Panc1 (cell line): Measurements from ENCODE around the gene BARHL1. TPM values are rescaled to one million over a fixed set of nuclear protein-coding genes. Genes with fewer than 3 reads are reported as not detected.

Experiments used
- ATAC-seq: fragments of 200-7000 bp; cut with Tn5 transposase; 2 replicates; pipeline ENCODE4 v1.9.1; 2020; ENCODE audit warnings: mild to moderate bottlenecking, moderate library complexity
- BruUV-seq: library from RNA; stranded (reverse); fragments of 400-500 nt; replicated peaks from 2 replicates; lab custom pipeline; 2021; lab: Mats Ljungman, UMichigan
- CTCF ChIA-PET: fragments of 300-600 bp; sonication (Branson Sonifier 250); formaldehyde crosslinking; loops from one replicate; lab custom pipeline; 2022; ENCODE audit warnings: antibody characterized with exemption; lab: Charles Lee
- POLR2A ChIA-PET: fragments of 300-600 bp; sonication (Branson Sonifier 250); formaldehyde crosslinking; loops from one replicate; lab custom pipeline; 2022; ENCODE audit warnings: antibody characterized with exemption; lab: Charles Lee
- DNase-seq: peaks from one replicate; pipeline ENCODE4 v3.0.0-alpha.2; 2010; ENCODE audit warnings: low read depth, low spot score
- H3K27ac ChIP-seq: 2 replicates; pipeline ENCODE4 v1.5.1; 2011; ENCODE audit warnings: mild to moderate bottlenecking, low read length, inconsistent platforms
- H3K27me3 ChIP-seq: fragments of 200-500 bp; sonication (Bioruptor generic); 2 replicates; pipeline ENCODE4 v1.6.0; 2014; ENCODE audit warnings: low read length, inconsistent platforms; ENCODE audit not compliant: control insufficient read depth, insufficient read depth
- H3K36me3 ChIP-seq: fragments of 200-500 bp; sonication (Bioruptor generic); 2 replicates; pipeline ENCODE4 v1.5.1; 2014; ENCODE audit warnings: inconsistent platforms, mild to moderate bottlenecking, low read length, moderate library complexity; ENCODE audit not compliant: control insufficient read depth, insufficient read depth
- H3K4me1 ChIP-seq: 2 replicates; pipeline ENCODE4 v1.5.1; 2011; ENCODE audit warnings: inconsistent platforms, mild to moderate bottlenecking, low read length, moderate library complexity; ENCODE audit not compliant: control insufficient read depth, insufficient read depth
- H3K4me3 ChIP-seq, 2 experiments: 2 replicates each; pipeline ENCODE4 v1.5.1; 2011 to 2012; ENCODE audit warnings: low read depth in 2 of 2, low read length in 2 of 2, mild to moderate bottlenecking in 2 of 2, inconsistent platforms in 1 of 2, moderate library complexity in 1 of 2
- H3K9me3 ChIP-seq: fragments of 200-500 bp; sonication (Bioruptor generic); 2 replicates; pipeline ENCODE4 v1.5.1; 2014; ENCODE audit warnings: low read depth, mild to moderate bottlenecking, inconsistent platforms, low read length, moderate library complexity; ENCODE audit not compliant: control insufficient read depth, insufficient read depth
- POLR2AphosphoS5 ChIP-seq: IDR thresholded peaks from 2 replicates; pipeline ENCODE4 v1.6.1; 2012; ENCODE audit warnings: mild to moderate bottlenecking, low read depth, low read length, moderate library complexity
- SIN3A ChIP-seq: IDR thresholded peaks from 2 replicates; pipeline ENCODE4 v1.6.1; 2012; ENCODE audit warnings: low read depth, mild to moderate bottlenecking, low read length, moderate library complexity, borderline replicate concordance; ENCODE audit not compliant: insufficient read depth
- TCF7L2 ChIP-seq: IDR thresholded peaks from 2 replicates; pipeline ENCODE4 v1.6.1; 2011; ENCODE audit warnings: mild to moderate bottlenecking, low read depth, low read length, inconsistent platforms
- in situ Hi-C: cut with HindIII; loops from 2 replicates; pipeline ENCODE4 v1.10.0; 2016; ENCODE audit warnings: low sequenced_read_pairs, low pct_unique_long_range_greater_than_20kb
- intact Hi-C: fragments of 100-400 bp; cut with micrococcal nuclease; formaldehyde crosslinking; loops from one replicate; pipeline ENCODE4 v1.10.0; 2022; ENCODE audit not compliant: unreplicated experiment
- total RNA-seq: library from RNA; stranded (reverse); gene quantifications from one replicate; pipeline ENCODE4 v1.2.1, GENCODE V29; 2021; ENCODE audit not compliant: unreplicated experiment
- TF ChIP-seq, protein P1 (sequence below): fragments of 450-650 bp; IDR thresholded peaks from 2 replicates; pipeline ENCODE4 v1.5.1; 2017; ENCODE audit warnings: mild to moderate bottlenecking
- TF ChIP-seq, protein P2 (sequence below), 2 experiments: IDR thresholded peaks; 2 replicates each; pipeline ENCODE4 v1.6.1; 2011 to 2012; ENCODE audit warnings: low read depth in 2 of 2, control low read depth in 1 of 2, low read length in 1 of 2, mild to moderate bottlenecking in 1 of 2, moderate library complexity in 1 of 2; ENCODE audit not compliant: insufficient read depth in 1 of 2

BARHL1 gene
- total RNA-seq, 1 experiment from 2014 or later: not detected

DNA sequence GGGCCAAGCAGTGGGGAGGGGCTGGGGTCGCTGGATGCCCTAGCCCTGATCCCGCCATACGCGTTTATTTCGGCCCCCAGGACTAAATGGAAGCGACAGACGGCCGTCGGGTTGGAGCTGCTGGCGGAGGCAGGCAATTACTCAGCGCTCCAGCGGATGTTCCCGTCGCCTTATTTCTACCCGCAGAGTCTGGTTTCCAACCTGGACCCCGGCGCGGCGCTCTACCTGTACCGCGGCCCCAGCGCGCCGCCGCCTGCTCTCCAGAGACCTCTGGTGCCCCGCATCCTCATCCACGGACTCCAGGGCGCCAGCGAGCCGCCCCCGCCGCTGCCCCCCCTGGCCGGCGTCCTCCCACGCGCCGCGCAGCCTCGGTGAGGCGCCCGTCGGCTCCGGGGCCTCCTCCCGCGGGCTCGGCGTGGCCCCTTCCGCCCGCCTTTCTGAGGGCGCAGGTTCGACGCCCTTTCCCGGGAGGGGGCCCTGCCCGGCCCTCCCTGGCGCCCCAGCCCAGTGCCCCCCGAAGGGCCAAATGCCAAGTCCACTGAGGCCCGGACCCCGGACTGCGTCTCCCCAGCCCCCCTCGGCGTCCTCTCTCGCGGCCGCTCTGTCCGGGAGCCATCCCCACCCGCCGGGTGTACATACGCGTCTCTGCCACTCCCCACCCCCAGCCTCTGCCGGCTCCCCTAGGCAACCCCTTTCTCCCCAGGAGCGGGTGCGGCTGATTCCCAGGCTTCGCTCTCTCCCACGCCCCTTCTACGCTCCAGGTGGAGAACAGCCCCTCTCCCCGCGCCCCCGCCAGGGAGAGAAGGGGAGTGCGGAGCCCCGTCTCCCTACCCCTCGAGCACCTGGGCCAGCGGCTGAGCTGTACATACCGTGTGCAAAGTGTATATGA lies 7.0 kb downstream of the BARHL1 start:
- ChIA-PET POLR2A (no interaction called here), CTCF (no interaction called here)
- Histone ChIP-seq H3K9me3 (no peaks in the 10 kb centered on the region), H3K27ac (no peak overlapping the region), H3K27me3 (no peaks in the 10 kb centered on the region; the same call in 1 of the 2 replicates), H3K4me1 (no peaks in the 10 kb centered on the region), H3K4me3 (no peak overlapping the region), H3K36me3 (no peaks in the 10 kb centered on the region)
- peak; percentile 41; the same call in 1 of the 2 replicates for ATAC-seq
- no TSS peak for BruUV-seq
- TF ChIP-seq, protein P1, sequence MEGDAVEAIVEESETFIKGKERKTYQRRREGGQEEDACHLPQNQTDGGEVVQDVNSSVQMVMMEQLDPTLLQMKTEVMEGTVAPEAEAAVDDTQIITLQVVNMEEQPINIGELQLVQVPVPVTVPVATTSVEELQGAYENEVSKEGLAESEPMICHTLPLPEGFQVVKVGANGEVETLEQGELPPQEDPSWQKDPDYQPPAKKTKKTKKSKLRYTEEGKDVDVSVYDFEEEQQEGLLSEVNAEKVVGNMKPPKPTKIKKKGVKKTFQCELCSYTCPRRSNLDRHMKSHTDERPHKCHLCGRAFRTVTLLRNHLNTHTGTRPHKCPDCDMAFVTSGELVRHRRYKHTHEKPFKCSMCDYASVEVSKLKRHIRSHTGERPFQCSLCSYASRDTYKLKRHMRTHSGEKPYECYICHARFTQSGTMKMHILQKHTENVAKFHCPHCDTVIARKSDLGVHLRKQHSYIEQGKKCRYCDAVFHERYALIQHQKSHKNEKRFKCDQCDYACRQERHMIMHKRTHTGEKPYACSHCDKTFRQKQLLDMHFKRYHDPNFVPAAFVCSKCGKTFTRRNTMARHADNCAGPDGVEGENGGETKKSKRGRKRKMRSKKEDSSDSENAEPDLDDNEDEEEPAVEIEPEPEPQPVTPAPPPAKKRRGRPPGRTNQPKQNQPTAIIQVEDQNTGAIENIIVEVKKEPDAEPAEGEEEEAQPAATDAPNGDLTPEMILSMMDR: no peak
- TF ChIP-seq TCF7L2: no peak
- no peak for TF ChIP-seq POLR2AphosphoS5
- TF ChIP-seq, protein P2, sequence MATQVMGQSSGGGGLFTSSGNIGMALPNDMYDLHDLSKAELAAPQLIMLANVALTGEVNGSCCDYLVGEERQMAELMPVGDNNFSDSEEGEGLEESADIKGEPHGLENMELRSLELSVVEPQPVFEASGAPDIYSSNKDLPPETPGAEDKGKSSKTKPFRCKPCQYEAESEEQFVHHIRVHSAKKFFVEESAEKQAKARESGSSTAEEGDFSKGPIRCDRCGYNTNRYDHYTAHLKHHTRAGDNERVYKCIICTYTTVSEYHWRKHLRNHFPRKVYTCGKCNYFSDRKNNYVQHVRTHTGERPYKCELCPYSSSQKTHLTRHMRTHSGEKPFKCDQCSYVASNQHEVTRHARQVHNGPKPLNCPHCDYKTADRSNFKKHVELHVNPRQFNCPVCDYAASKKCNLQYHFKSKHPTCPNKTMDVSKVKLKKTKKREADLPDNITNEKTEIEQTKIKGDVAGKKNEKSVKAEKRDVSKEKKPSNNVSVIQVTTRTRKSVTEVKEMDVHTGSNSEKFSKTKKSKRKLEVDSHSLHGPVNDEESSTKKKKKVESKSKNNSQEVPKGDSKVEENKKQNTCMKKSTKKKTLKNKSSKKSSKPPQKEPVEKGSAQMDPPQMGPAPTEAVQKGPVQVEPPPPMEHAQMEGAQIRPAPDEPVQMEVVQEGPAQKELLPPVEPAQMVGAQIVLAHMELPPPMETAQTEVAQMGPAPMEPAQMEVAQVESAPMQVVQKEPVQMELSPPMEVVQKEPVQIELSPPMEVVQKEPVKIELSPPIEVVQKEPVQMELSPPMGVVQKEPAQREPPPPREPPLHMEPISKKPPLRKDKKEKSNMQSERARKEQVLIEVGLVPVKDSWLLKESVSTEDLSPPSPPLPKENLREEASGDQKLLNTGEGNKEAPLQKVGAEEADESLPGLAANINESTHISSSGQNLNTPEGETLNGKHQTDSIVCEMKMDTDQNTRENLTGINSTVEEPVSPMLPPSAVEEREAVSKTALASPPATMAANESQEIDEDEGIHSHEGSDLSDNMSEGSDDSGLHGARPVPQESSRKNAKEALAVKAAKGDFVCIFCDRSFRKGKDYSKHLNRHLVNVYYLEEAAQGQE (IDR thresholded peaks at IDR 0.05; ENCODE audit: insufficient read depth in 1 of 2, low read depth in 2 of 2, low read length in 1 of 2): no peak
- no peak for TF ChIP-seq SIN3A
- intact Hi-C loops: no loop called here
- DNase-seq: no peak
- in situ Hi-C loops: no loop called here

DNA sequence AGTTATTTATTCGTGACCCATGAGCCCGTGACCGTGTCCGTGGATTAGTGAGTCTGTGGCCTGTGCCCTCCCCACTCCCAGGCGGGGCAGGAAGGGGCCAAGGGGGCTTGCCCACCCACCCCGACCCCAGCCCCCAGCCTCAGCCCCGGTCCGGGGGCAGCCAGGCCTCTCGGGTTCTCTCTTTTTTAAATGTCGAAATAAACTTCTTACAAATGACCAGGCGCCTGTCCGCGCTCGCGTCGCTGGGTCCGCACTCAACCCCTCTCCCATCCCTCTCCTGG lies 7.6 kb downstream of the BARHL1 start:
- Histone ChIP-seq H3K4me1 (no peaks in the 10 kb centered on the region), H3K4me3 (no peak overlapping the region), H3K36me3 (no peaks in the 10 kb centered on the region), H3K9me3 (no peaks in the 10 kb centered on the region), H3K27me3 (no peaks in the 10 kb centered on the region; the same call in 1 of the 2 replicates), H3K27ac (no peak overlapping the region)
- intact Hi-C loops (no loop called here), in situ Hi-C loops (no loop called here)
- no TSS peak for BruUV-seq
- DNase-seq: no peak
- ChIA-PET POLR2A (no interaction called here), CTCF (no interaction called here)
- TF ChIP-seq POLR2AphosphoS5 (no peak), SIN3A (no peak), TCF7L2 (no peak)
- TF ChIP-seq, protein P1: no peak
- TF ChIP-seq, protein P2 (IDR thresholded peaks at IDR 0.05; ENCODE audit: insufficient read depth in 1 of 2, low read depth in 2 of 2, low read length in 1 of 2): no peak
- no peak for ATAC-seq
